LNCAP (cell line): ENCODE data around the gene HAUS8.

Experiments
- TF ChIP-seq, protein P1 (sequence below): fragments of 450-650 bp; IDR thresholded peaks from 2 replicates; pipeline ENCODE4 v1.5.1; 2017; ENCODE audit warnings: mild to moderate bottlenecking

Gene HAUS8

DNA sequence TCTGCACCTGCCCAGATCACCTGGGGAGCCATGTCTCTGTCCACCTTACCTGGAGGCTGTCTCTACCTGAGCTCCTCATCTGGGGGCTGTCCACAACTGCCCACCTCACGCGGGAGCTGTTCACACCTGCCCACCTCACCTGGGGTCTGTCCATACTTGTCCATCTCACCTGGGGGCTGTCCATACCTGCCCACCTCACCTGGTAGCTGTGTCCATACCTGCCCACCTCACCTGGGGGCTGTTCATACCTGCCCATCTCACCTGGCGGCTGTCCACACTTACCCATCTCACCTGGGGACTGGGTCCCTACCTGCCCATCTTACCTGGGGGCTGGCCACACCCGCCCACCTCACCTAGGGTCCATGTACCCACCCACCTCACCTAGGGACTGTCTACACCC, 38.6 kb downstream of the HAUS8 start:
- TF ChIP-seq, protein P1, sequence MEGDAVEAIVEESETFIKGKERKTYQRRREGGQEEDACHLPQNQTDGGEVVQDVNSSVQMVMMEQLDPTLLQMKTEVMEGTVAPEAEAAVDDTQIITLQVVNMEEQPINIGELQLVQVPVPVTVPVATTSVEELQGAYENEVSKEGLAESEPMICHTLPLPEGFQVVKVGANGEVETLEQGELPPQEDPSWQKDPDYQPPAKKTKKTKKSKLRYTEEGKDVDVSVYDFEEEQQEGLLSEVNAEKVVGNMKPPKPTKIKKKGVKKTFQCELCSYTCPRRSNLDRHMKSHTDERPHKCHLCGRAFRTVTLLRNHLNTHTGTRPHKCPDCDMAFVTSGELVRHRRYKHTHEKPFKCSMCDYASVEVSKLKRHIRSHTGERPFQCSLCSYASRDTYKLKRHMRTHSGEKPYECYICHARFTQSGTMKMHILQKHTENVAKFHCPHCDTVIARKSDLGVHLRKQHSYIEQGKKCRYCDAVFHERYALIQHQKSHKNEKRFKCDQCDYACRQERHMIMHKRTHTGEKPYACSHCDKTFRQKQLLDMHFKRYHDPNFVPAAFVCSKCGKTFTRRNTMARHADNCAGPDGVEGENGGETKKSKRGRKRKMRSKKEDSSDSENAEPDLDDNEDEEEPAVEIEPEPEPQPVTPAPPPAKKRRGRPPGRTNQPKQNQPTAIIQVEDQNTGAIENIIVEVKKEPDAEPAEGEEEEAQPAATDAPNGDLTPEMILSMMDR = no peak

DNA sequence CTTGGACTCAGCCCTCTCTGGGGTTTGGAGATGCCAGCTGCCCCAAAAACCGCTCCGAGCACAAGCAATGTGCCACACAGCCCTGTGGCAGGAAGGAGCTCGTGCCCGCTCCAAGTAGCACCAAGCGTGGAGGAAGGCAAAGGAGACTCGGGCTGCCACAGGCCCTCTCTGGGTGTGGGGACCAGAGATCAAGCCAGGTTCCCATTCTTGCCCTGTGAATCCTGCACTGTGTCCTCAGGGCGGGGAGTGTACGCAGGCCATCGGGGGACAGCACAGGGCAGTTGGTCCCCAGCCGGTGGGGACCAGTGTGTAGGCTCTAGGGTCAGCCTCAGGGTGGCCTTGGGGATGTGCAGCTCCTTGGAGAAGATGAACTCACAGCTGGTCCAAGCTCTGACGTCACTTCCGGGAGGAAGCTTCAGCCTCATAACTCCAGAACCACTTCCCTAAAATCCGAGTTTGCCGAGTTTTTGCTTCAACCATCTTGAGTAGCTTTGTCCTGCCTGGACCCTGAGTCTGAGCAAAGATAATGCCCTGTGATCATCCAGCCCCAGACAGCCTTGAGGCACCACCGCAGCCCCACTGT, 39.3 kb downstream of the HAUS8 start:
- TF ChIP-seq, protein P1 = no peak

DNA sequence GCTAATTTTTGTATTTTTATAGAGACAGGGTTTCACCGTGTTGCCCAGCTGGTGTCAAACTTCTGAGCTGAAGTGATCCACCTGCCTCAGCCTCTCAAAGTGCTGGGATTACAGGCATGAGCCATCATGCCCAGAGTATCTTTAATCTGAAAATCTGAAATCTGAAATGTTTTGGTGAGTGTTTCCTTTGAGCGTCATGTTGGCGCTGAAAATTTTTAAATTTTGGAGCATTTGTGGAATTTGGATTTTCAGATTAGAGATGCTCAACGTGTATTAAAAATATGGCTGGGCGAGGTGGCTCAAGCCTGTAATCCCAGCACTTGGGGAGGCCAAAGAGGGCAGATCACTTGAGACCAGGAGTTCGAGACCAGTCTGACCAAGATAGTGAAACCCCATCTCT, 43.5 kb downstream of the HAUS8 start:
- TF ChIP-seq, protein P1 = no peak

DNA sequence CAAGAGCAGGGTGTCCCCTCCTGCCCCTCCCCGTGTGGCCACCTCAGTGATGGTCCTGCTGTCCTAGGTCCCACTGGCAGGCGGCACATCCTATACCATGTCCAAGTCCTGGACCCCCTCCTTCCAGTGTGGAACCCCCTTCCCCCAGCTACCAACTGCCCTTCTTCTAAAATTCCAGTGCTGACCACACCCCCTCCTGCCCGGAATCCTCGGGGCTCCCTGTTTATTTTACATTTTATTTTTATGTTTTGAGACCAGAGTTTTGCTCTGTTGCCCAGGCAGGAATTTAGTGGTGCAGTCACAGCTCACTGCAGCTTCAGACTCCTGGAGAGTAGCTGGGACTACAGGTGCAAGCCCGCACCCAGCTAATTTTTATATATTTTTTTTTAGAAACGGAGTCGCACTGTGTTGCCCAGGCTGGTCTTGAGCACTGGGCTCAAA, 47.7 kb downstream of the HAUS8 start:
- TF ChIP-seq, protein P1 = no peak

DNA sequence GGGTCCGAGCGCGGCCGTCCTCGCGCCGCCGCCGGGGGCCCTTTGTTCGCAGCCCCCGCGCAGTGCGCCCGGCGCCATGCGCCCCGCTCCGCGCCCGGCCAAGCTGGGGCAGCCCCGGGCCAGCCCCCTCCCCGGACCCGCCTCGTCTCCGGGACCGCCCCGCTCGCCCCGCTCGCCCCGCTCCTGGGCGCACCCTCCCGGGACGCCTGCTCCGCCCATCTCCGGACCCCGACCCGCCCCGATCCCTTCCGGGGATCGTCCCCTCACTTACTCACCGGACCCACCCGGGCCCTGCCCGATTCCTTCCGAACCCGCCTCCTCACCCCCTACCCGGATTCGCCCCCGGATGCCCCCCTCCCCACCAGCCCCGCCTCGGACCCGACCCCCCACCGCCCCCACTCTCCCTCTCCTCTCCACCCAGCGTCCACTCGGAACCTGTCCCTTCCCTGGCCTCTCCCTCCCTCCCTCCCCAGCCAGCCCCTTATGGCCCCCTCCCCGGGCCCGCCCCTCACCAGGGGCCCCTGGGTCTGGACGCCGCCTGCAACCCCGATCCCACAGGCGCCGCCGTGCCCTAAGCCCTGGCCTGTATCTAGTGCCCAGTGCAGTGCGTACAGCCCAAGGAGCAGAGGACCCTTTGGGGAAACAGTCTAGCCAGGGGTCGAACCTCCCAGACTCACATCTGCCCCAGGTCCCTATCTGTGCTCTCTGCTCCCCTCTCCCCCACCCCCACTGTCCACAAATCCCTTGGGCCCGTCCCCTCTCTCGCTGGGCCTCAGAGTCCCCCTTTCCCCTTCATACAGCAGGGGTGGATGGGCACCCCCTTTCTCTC, 48.3 kb downstream of the HAUS8 start, which contains the start of gene CPAMD8:
Gene CPAMD8 (minus strand): TSS at position 105 of the 829 bp plus-strand sequence. CDS start 168 bp downstream, outside the sequence.
- TF ChIP-seq, protein P1 = no peak

DNA sequence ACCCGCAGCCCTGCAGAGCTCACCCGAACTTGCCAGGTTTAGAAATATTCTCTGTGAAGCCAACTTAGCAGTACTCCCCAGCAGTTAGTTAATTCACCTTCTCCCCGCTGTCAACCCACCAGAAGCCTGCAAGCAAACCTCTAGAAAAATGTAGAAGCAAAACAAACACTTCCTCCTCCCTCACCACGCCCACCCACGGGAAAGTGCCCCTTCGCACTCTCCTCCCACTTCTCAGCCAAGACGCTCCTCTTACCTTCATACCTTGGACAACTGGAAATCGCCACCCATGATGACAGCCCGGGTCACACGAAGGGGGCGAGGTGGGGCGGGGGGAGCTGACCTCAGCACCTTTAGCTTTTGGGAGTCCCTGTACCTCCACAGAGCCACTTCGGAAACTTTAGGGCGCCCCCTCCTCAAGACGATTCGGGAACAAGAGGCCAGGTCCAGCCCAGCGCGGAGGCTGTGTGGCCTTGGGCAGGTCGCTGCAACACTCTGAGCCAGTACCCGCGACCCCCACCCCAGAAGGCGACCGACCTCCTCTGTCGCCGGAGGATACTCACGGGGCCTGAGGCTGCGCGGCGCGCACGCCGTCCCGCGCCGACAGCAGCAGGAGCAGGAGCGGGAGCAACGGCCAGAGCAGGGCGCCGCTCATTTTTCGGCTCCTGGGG, 49.1 kb downstream of the HAUS8 start:
- TF ChIP-seq, protein P1 = no peak

DNA sequence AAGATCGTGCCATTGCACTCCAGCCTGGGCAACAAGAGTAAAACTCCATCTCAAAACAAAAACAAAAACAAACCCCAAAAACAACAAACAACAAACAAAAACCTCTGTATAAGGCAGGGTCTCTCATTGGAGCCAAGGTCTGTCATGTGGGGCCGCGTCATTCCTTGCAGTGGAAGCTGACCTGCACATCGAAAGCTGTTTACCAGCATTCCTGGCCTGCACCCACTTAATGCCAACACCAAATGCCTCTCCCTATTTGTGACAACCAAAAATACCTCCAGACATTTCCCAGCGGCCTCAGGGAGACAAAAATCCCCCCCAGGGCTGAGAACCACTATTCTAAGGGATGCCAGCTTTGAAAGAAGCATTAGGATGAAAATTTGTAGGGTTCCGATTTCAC, 49.9 kb downstream of the HAUS8 start:
- TF ChIP-seq, protein P1 = no peak
